K562 (cell line): ENCODE results near the gene ADGRB3. TPM values are rescaled to one million over a fixed set of nuclear protein-coding genes. Genes with fewer than 3 reads are reported as not detected.

Source experiments
- ATF6 ChIP-seq: sonication (generic); formaldehyde crosslinking; IDR thresholded peaks from 2 replicates; pipeline ENCODE4 v1.4.0; 2020; ENCODE audit warnings: mild to moderate bottlenecking, missing genetic modification reagents
- BHLHE40 ChIP-seq: IDR thresholded peaks from 2 replicates; pipeline ENCODE4 v1.6.1; 2011; ENCODE audit warnings: low read length, improper control_type of control experiment
- HNRNPH1 ChIP-seq: fragments of 200-400 bp; formaldehyde crosslinking; optimal IDR thresholded peaks from 2 replicates; pipeline ENCODE3; 2017; ENCODE audit warnings: low read depth, mild to moderate bottlenecking, low read length, moderate library complexity
- IFI16 ChIP-seq: fragments of 250-450 bp; sonication (Bioruptor Pico); IDR thresholded peaks from 2 replicates; pipeline ENCODE4 v2.1.2; 2022; ENCODE audit warnings: mild to moderate bottlenecking, inconsistent platforms
- MED1 ChIP-seq: sonication (generic); formaldehyde crosslinking; IDR thresholded peaks from 2 replicates; pipeline ENCODE4 v1.8.1; 2023; ENCODE audit warnings: missing genetic modification reagents, borderline replicate concordance
- NFXL1 ChIP-seq: fragments of 450-650 bp; formaldehyde crosslinking; IDR thresholded peaks from 2 replicates; pipeline ENCODE4 v1.4.0; 2021; ENCODE audit warnings: mild to moderate bottlenecking
- RERE ChIP-seq: sonication (generic); formaldehyde crosslinking; IDR thresholded peaks from 2 replicates; pipeline ENCODE4 v1.8.0; 2023; ENCODE audit warnings: missing genetic modification reagents, mild to moderate bottlenecking, borderline replicate concordance
- RUNX1 ChIP-seq: sonication (generic); IDR thresholded peaks from 2 replicates; pipeline ENCODE4 v1.6.1; 2016; ENCODE audit warnings: antibody characterized with exemption, low read depth
- TAF1 ChIP-seq: IDR thresholded peaks from 2 replicates; pipeline ENCODE4 v1.6.1; 2011; ENCODE audit warnings: mild to moderate bottlenecking, low read length, moderate library complexity; ENCODE audit not compliant: insufficient read depth, control insufficient read depth, severe bottlenecking; ENCODE audit errors: extremely low read depth
- THRB ChIP-seq: fragments of 450-650 bp; formaldehyde crosslinking; conservative IDR thresholded peaks from 2 replicates; pipeline ENCODE4 v1.4.0; 2022; ENCODE audit warnings: mild to moderate bottlenecking, missing genetic modification characterization
- TRIM25 ChIP-seq: fragments of 450-650 bp; IDR thresholded peaks from 2 replicates; pipeline ENCODE4 v1.7.0; 2016; ENCODE audit warnings: borderline replicate concordance
- ZKSCAN1 ChIP-seq: fragments of 150-350 bp; IDR thresholded peaks from 2 replicates; pipeline ENCODE4 v1.6.1; 2016; ENCODE audit warnings: low read depth, low read length
- ZNF134 ChIP-seq: fragments of 250-450 bp; sonication (Bioruptor Pico); conservative IDR thresholded peaks from 2 replicates; pipeline ENCODE4 v1.4.0; 2020
- ZNF197 ChIP-seq: fragments of 200-800 bp; sonication (Bioruptor generic); IDR thresholded peaks from 2 replicates; pipeline ENCODE4 v1.6.1; 2016; ENCODE audit warnings: low read depth, missing genetic modification characterization, missing compliant biosample characterization
- ZNF766 ChIP-seq: fragments of 200-800 bp; sonication (Bioruptor generic); conservative IDR thresholded peaks from 2 replicates; pipeline ENCODE4 v1.6.1; 2016; ENCODE audit warnings: missing genetic modification characterization, missing compliant biosample characterization
- polyA plus RNA-seq, 8 experiments: library from polyadenylated mRNA; depleted of rRNA in 4 of 8; stranded (reverse) in 5 of 8; unstranded in 3 of 8; fragments of >200 nt; fragmentation: Nextera tagmentation in 2 of 8; fragmentation: Illumina TruSeq in 1 of 8; extraction: Ambion mirVana in 2 of 8; extraction: Trizol in 1 of 8; gene quantifications; 2 replicates each; pipeline versions ENCODE4 v1.2.1 to v1.2.3, GENCODE V29; 2011 to 2014; ENCODE audit warnings: inconsistent platforms in 1 of 8, missing spikeins in 1 of 8
- total RNA-seq, 7 experiments: library from RNA; depleted of rRNA in 6 of 7; stranded (reverse); fragments of >200 nt in 6 of 7; fragmentation: Illumina TruSeq in 2 of 7; extraction: Trizol in 2 of 7; gene quantifications; 2 replicates each; pipeline versions ENCODE4 v1.2.1 to v1.2.3, GENCODE V29; 2011 to 2021; ENCODE audit warnings: low replicate concordance in 1 of 7

ADGRB3 gene
- total and polyA plus RNA-seq, 9 of the 15 experiments (the other 6 are each of a cell fraction or from before 2014, with no cell fraction given) = 0.90 to 7.8 (median 2.4) TPM

- TF ChIP-seq ATF6 (CRISPR knock-in tag) (no peak), RERE (CRISPR knock-in tag) (no peak), IFI16 (CRISPR knock-in tag) (no peak), NFXL1 (CRISPR knock-in tag) (no peak), ZNF134 (CRISPR knock-in tag) (no peak), TAF1 (no peak), HNRNPH1 (no peak), ZNF766 (CRISPR knock-in tag) (no peak), TRIM25 (no peak), BHLHE40 (no peak), RUNX1 (no peak), ZKSCAN1 (no peak), THRB (CRISPR knock-in tag) (no peak), MED1 (CRISPR knock-in tag) (no peak), ZNF197 (CRISPR knock-in tag) (no peak)
These were observed 126.0 kb downstream of the ADGRB3 start (continued) for GRCh38 chr6:68760941-68761676.
